Esophagus muscularis mucosa (tissue), 4 donors: Measurements from ENCODE around the gene CNIH2. TPM values are rescaled to one million over a fixed set of nuclear protein-coding genes. Genes with fewer than 3 reads are reported as not detected.
A peak's percentile ranks its signal among the peaks of the same experiment; 100 is the strongest.
"Not testable (repeated sequence)": the region's sequence is repeated elsewhere in the genome, so short reads cannot be mapped to it uniquely, and the experiment has no call there.

Experiments used
- DNase-seq: peaks from one replicate; pipeline ENCODE4 v3.0.0-alpha.2; 2017; ENCODE audit errors: extremely low spot score
- H3K27ac ChIP-seq, 4 donors: fragments of 200-600 bp; sonication (generic); replicated peaks in 1 of 4; 1 replicate in 3 of 4; 2 replicates in 1 of 4; pipeline ENCODE4 v1.5.1; 2016 to 2019; ENCODE audit warnings: mild to moderate bottlenecking in 1 of 4
- H3K27me3 ChIP-seq, 4 donors: fragments of 200-600 bp; sonication (generic); one replicate each; pipeline versions ENCODE4 v1.5.1 to v1.6.0; 2016 to 2019
- H3K36me3 ChIP-seq, 4 donors: fragments of 200-600 bp; sonication (generic); one replicate each; pipeline ENCODE4 v1.5.1; 2016 to 2019
- H3K4me1 ChIP-seq, 4 donors: fragments of 200-600 bp; sonication (generic); one replicate each; pipeline ENCODE4 v1.5.1; 2016 to 2019
- H3K4me3 ChIP-seq, 4 donors: fragments of 200-600 bp; sonication (generic); 1 replicate in 2 of 4; 2 replicates in 2 of 4; pipeline ENCODE4 v1.5.1; 2016 to 2019; ENCODE audit warnings: mild to moderate bottlenecking in 4 of 4, moderate library complexity in 1 of 4
- H3K9me3 ChIP-seq, 4 donors: fragments of 200-600 bp; sonication (generic); 1 replicate in 3 of 4; 2 replicates in 1 of 4; pipeline ENCODE4 v1.5.1; 2016 to 2019
- CTCF ChIP-seq, 3 experiments: fragments of 200-600 bp in 2 of 3; fragments of 450-650 bp in 1 of 3; sonication (generic) in 2 of 3; IDR thresholded peaks; one replicate each; pipeline ENCODE4 v1.5.1; 2017 to 2019; ENCODE audit warnings: antibody characterized with exemption in 3 of 3, mild to moderate bottlenecking in 2 of 3, moderate library complexity in 1 of 3
- EP300 ChIP-seq: sonication (generic); formaldehyde crosslinking; IDR thresholded peaks from one replicate; pipeline ENCODE4 v1.6.1; 2017; ENCODE audit warnings: antibody characterized with exemption
- POLR2A ChIP-seq: fragments of 450-650 bp; IDR thresholded peaks from one replicate; pipeline ENCODE4 v1.6.1; 2017; ENCODE audit warnings: antibody characterized with exemption, moderate library complexity, mild to moderate bottlenecking, low read depth
- POLR2AphosphoS5 ChIP-seq, 2 donors: sonication (generic); formaldehyde crosslinking; IDR thresholded peaks; one replicate each; pipeline ENCODE4 v1.6.1; 2017; ENCODE audit warnings: antibody characterized with exemption in 2 of 2
- WGBS: methylation state at CpG from one replicate; pipeline ENCODE4 v1.1.5; 2018; 5-methylcytosine and 5-hydroxymethylcytosine counted together
- intact Hi-C: fragments of 100-400 bp; cut with DNase I; formaldehyde crosslinking; loops from one replicate; pipeline ENCODE4 v1.15.1; 2023
- total RNA-seq, 4 donors: library from RNA; depleted of rRNA; stranded (reverse); fragments of >200 nt; gene quantifications; one replicate each; pipeline versions ENCODE4 v1.1.0 to v1.2.1, GENCODE V29; 2016

The CNIH2 gene
- total RNA-seq, 4 donors from 2014 or later, result 0.40 TPM; not detected in 3

GRCh38 chr11:66316849-66317251, 38.9 kb downstream of the CNIH2 start, which contains the start of gene CD248:
CD248 (minus strand) TSS chr11:66317044; CDS start chr11:66317027, 17 bp downstream.
- Histone ChIP-seq H3K4me1 (peaks cover 41 to 75% (median 71%) of the 10 kb centered on the region in 4 donors), H3K9me3 (no peaks in the 10 kb centered on the region), H3K27me3 (peaks cover 0 to 8% (median 0%) of the 10 kb centered on the region in 4 donors), H3K4me3 (peak within 1 kb of the TSS; percentile 59 to 75 (median 62)), H3K27ac (peak within 1 kb of the TSS; percentile 83 to 95 (median 89)), H3K36me3 (no peaks in the 10 kb centered on the region)
- intact Hi-C loops, result no loop called here
- no CpG with 5 or more reads among the region's 29 CpGs for WGBS
- DNase-seq, result no peak
- peak; percentile 28 to 75 for TF ChIP-seq POLR2AphosphoS5 (IDR thresholded peaks at IDR 0.05)
- TF ChIP-seq POLR2A, result no peak
- TF ChIP-seq CTCF (IDR thresholded peaks at IDR 0.05), result no peak
- no peak for TF ChIP-seq EP300

DNA sequence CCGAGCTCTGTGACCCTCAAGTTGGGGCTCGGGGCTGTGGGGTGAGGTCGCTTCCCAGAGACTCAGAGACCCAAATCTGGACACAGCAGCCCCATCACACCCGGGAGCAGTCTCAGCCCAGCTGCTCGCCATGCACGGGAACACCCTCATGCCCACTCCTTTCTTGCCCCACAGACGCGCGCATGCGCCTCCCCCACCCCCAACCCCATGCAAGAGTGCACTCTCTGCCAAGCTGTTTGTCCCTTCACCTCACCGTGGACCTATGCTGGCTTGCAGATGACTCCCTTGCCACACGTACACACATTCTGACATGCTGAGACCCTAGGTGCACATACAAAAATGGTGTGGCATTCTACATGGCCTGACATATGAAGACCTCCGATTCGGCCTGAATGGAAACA, 39.3 kb downstream of the CNIH2 start:
- no peaks in the 10 kb centered on the region for H3K9me3 ChIP-seq
- H3K27ac ChIP-seq, result peak overlapping the region; percentile 83 to 95 (median 89)
- peak overlapping the region; percentile 59 to 75 (median 62) for H3K4me3 ChIP-seq
- WGBS, result 0% methylated on average over 5 of the region's 14 CpGs
- TF ChIP-seq EP300 (no peak), POLR2A (no peak), CTCF (IDR thresholded peaks at IDR 0.05) (no peak), POLR2AphosphoS5 (IDR thresholded peaks at IDR 0.05) (no peak)
- intact Hi-C loops, result no loop called here
- no peak for DNase-seq
- H3K4me1 ChIP-seq, result peaks cover 41 to 76% (median 74%) of the 10 kb centered on the region in 4 donors
- no peaks in the 10 kb centered on the region for H3K36me3 ChIP-seq
- H3K27me3 ChIP-seq, result peaks cover 0 to 8% (median 0%) of the 10 kb centered on the region in 4 donors

- Histone ChIP-seq H3K27me3 (peaks cover 0 to 8% (median 0%) of the 10 kb centered on the region in 4 donors), H3K27ac (peak overlapping the region; percentile 83 to 95 (median 89)), H3K36me3 (no peaks in the 10 kb centered on the region), H3K4me1 (peaks cover 40 to 74% (median 72%) of the 10 kb centered on the region in 4 donors), H3K9me3 (no peaks in the 10 kb centered on the region), H3K4me3 (peak overlapping the region in 3 of 4 donors; percentile 59 to 75 (median 59))
- TF ChIP-seq CTCF (IDR thresholded peaks at IDR 0.05) (no peak), POLR2A (no peak), EP300 (no peak), POLR2AphosphoS5 (IDR thresholded peaks at IDR 0.05) (peak; percentile 32 to 53)
- DNase-seq, result no peak
- intact Hi-C loops, result no loop called here
- whole genome bisulfite sequencing, result 27% methylated on average over 9 of the region's 16 CpGs
Measured at GRCh38 chr11:66317723-66318599, 40.0 kb downstream of the CNIH2 start.

DNA sequence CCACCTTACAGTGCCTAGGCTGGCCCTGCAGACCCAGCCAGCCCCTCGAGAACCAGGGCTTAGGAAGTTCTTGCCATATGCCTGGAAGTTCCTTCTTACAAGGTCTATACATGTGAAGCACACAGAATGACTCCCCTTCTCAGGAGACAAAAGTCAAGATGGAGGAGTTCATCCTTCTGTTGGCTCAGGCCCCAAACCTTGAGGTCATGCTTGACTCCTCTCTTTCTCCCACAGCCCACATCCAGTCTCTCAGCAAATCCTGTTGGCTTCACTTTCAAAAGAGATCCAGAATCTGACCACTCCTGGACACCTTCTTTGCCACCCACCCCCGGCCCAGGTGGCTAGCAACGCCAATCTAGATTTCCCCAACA, 40.6 kb downstream of the CNIH2 start:
- no peak for DNase-seq
- WGBS, result 53% methylated on average over 2 of the region's 3 CpGs
- Histone ChIP-seq H3K4me1 (peaks cover 35 to 68% (median 66%) of the 10 kb centered on the region in 4 donors), H3K4me3 (no peak overlapping the region), H3K9me3 (no peaks in the 10 kb centered on the region), H3K27ac (peak overlapping the region; percentile 50 to 89 (median 74)), H3K27me3 (peaks cover 0 to 8% (median 0%) of the 10 kb centered on the region in 4 donors), H3K36me3 (no peaks in the 10 kb centered on the region)
- no peak for TF ChIP-seq CTCF (IDR thresholded peaks at IDR 0.05)
- TF ChIP-seq EP300, result no peak
- TF ChIP-seq POLR2A, result no peak
- TF ChIP-seq POLR2AphosphoS5 (IDR thresholded peaks at IDR 0.05), result no peak
- intact Hi-C loops, result no loop called here

- H3K27ac ChIP-seq, H3K9me3 ChIP-seq, H3K27me3 ChIP-seq, intact Hi-C loops, H3K4me3 ChIP-seq, DNase-seq, H3K36me3 ChIP-seq: not testable (repeated sequence)
- peaks cover 27 to 53% (median 51%) of the 10 kb centered on the region in 4 donors for H3K4me1 ChIP-seq
- WGBS, result 95% methylated on average over 2 of the region's 2 CpGs
Measured at GRCh38 chr11:66320289-66320688, 42.3 kb downstream of the CNIH2 start.

DNA sequence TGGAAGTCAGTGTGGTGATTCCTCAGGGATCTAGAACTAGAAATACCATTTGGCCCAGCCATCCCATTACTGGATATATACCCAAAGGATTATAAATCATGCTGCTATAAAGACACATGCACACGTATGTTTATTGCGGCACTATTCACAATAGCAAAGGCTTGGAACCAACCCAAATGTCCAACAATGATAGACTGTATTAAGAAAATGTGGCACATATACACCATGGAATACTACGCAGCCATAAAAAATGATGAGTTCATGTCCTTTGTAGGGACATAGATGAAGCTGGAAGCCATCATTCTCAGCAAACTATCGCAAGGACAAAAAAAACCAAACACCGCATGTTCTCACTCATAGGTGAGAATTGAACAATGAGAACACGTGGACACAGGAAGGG, 42.8 kb downstream of the CNIH2 start:
- intact Hi-C loops, H3K36me3 ChIP-seq, H3K9me3 ChIP-seq, H3K27me3 ChIP-seq, H3K4me3 ChIP-seq, DNase-seq, H3K27ac ChIP-seq: not testable (repeated sequence)
- peaks cover 27 to 52% (median 47%) of the 10 kb centered on the region in 4 donors for H3K4me1 ChIP-seq
- 92% methylated on average over 6 of the region's 6 CpGs for WGBS
